RWPE2 (cell line): ENCODE measurements around the gene ACMSD.
"Not testable (repeated sequence)": the region's sequence is repeated elsewhere in the genome, so short reads cannot be mapped to it uniquely, and the experiment has no call there.

Source experiments
- ATAC-seq: fragments of 200-7000 bp; cut with Tn5 transposase; 3 replicates; pipeline ENCODE4 v1.9.1; 2021; ENCODE audit warnings: low read depth
- DNase-seq: peaks from one replicate; pipeline ENCODE4 v3.0.0-alpha.2; 2020; ENCODE audit warnings: low spot score
- H3K27ac ChIP-seq: fragments of 450-650 bp; 2 replicates; pipeline ENCODE4 v1.5.1; 2017; ENCODE audit warnings: mild to moderate bottlenecking; ENCODE audit not compliant: poor library complexity, severe bottlenecking
- H3K27me3 ChIP-seq: fragments of 250-450 bp; sonication (Bioruptor Pico); 2 replicates; pipeline ENCODE4 v1.5.1; 2021; ENCODE audit warnings: mild to moderate bottlenecking, moderate library complexity; ENCODE audit not compliant: insufficient read depth, poor library complexity, severe bottlenecking
- H3K36me3 ChIP-seq: fragments of 250-450 bp; sonication (Bioruptor Pico); 2 replicates; pipeline ENCODE4 v1.5.1; 2020; ENCODE audit warnings: low read depth, mild to moderate bottlenecking, moderate library complexity
- H3K4me1 ChIP-seq: fragments of 250-450 bp; sonication (Bioruptor Pico); 2 replicates; pipeline ENCODE4 v1.5.1; 2021; ENCODE audit warnings: mild to moderate bottlenecking, moderate library complexity; ENCODE audit not compliant: insufficient read depth, poor library complexity, severe bottlenecking
- H3K4me3 ChIP-seq: fragments of 250-450 bp; sonication (Bioruptor Pico); 2 replicates; pipeline ENCODE4 v1.5.1; 2021; ENCODE audit warnings: mild to moderate bottlenecking, moderate library complexity; ENCODE audit not compliant: severe bottlenecking
- H3K9me3 ChIP-seq: fragments of 250-450 bp; sonication (Bioruptor Pico); 2 replicates; pipeline ENCODE4 v1.5.1; 2021; ENCODE audit warnings: mild to moderate bottlenecking, moderate library complexity; ENCODE audit not compliant: severe bottlenecking
- CTCF ChIP-seq: fragments of 450-650 bp; IDR thresholded peaks from one replicate; pipeline ENCODE4 v1.5.1; 2017; ENCODE audit warnings: mild to moderate bottlenecking, moderate library complexity; ENCODE audit not compliant: poor library complexity, severe bottlenecking

ACMSD gene

GRCh38 chr2:134818321-134818720 is 20.1 kb upstream of the ACMSD start:
- H3K4me1 ChIP-seq: peaks cover 25% of the 10 kb centered on the region

DNA sequence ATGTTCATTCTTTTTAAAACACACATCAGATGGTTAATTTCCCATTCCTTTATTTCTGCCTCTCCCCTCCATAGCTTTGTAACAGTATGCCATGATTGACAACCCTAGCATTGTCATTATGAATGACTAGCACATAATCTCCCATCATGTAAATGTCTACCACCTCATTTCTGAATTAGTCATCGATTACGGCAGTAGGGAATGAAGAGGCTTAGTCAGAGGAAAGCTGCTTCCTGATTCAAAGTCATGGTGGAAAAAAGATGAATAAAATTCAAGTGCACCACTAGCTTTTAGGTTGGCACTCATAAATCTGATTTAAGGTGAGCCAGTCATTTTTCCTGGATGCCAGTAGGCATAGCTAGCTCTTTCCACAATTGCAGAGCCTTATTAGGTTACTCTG is 19.1 kb upstream of the ACMSD start:
- Histone ChIP-seq H3K27ac (peak overlapping the region; percentile 83), H3K9me3 (no peaks in the 10 kb centered on the region), H3K4me1 (peaks cover 25% of the 10 kb centered on the region), H3K27me3 (no peaks in the 10 kb centered on the region), H3K4me3 (no peak overlapping the region), H3K36me3 (no peaks in the 10 kb centered on the region)
- ATAC-seq (peak; percentile 81), DNase-seq (no peak)
- TF ChIP-seq CTCF: no peak

More at GRCh38 chr2:134818321-134818720, 20.1 kb upstream of the ACMSD start:
- no peak overlapping the region for H3K4me3 ChIP-seq
- H3K9me3 ChIP-seq: no peaks in the 10 kb centered on the region
- no peak for TF ChIP-seq CTCF
- peak overlapping the region; percentile 83 for H3K27ac ChIP-seq
- no peaks in the 10 kb centered on the region for H3K27me3 ChIP-seq
- ATAC-seq: peak; percentile 96
- no peak for DNase-seq
- H3K36me3 ChIP-seq: no peaks in the 10 kb centered on the region

DNA sequence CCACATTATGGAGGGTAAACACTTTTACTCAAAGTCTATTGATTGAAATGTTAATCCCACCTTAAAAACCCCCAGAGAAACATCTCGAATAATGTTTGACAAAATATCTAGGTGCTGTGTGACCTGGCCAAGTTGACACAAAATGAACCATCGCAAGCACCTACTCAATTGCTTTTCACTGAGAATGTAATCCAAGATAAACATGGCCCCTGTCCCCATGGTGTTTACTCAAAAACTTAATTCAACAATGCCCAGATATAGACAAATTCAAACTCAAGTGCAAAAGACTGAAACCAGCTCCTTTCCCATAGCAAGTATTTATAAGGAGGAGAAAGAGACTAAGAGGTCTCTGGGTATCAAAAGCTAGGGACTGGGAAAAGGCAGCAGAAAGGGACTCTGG is 15.0 kb upstream of the ACMSD start:
- no peak overlapping the region for H3K4me3 ChIP-seq
- peaks cover 14% of the 10 kb centered on the region for H3K4me1 ChIP-seq
- no peak for DNase-seq
- ATAC-seq: no peak
- H3K27me3 ChIP-seq: no peaks in the 10 kb centered on the region
- H3K36me3 ChIP-seq: no peaks in the 10 kb centered on the region
- no peak overlapping the region for H3K27ac ChIP-seq
- TF ChIP-seq CTCF: no peak
- no peaks in the 10 kb centered on the region for H3K9me3 ChIP-seq

DNA sequence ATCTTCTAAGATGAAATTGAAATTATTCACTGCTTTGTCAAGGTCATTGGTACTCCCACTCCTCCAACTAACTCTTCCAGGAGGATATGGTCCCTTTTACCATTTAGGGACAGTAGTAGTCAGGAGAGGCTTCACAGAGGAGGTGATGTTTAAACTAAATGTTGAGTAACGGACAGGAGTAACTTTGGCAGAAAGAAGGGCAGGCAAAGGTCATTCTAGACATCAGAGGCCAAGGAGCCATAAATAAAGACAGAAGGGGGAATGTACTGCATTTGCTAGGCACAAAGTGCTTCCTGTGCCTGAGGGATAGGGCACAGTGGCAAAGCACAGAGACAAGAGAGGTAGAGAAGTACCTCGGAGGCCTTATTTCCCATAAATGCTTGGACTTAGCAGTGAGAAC is 14.6 kb upstream of the ACMSD start:
- no peaks in the 10 kb centered on the region for H3K27me3 ChIP-seq
- no peaks in the 10 kb centered on the region for H3K36me3 ChIP-seq
- ATAC-seq (no peak), DNase-seq (no peak)
- no peaks in the 10 kb centered on the region for H3K9me3 ChIP-seq
- peaks cover 10% of the 10 kb centered on the region for H3K4me1 ChIP-seq
- H3K27ac ChIP-seq: no peak overlapping the region
- no peak overlapping the region for H3K4me3 ChIP-seq
- no peak for TF ChIP-seq CTCF

DNA sequence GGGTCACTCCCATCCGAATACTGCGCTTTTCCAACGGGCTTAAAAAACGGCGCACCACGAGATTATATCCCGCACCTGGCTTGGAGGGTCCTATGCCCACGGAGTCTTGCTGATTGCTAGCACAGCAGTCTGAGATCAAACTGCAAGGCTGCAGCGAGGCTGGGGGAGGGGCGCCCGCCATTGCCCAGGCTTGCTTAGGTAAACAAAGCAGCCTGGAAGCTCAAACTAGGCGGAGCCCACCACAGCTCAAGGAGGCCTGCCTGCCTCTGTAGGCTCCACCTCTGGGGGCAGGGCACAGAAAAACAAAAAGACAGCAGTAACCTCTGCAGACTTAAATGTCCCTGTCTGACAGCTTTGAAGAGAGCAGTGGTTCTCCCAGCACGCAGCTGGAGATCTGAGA is 12.7 kb upstream of the ACMSD start:
- ATAC-seq, H3K36me3 ChIP-seq, H3K4me3 ChIP-seq, H3K4me1 ChIP-seq, H3K9me3 ChIP-seq, H3K27ac ChIP-seq, DNase-seq, H3K27me3 ChIP-seq: not testable (repeated sequence)
